NCI-H2171 treated with DMSO at 0.1 percent for 48 hours (cell line): Measurements from ENCODE around the gene CMBL.
"Not testable (repeated sequence)": the region's sequence is repeated elsewhere in the genome, so short reads cannot be mapped to it uniquely, and the experiment has no call there.

Experiments
- DNase-seq: peaks from one replicate; lab custom pipeline; 2025; lab: John Stamatoyannopoulos, UW

CMBL gene

GRCh38 chr5:10307206-10308148 is at the start of gene CMBL:
Gene CMBL (minus strand): TSS chr5:10307902. CDS start chr5:10290762, 17,140 bp downstream.
- DNase-seq: peak; percentile 79

- DNase-seq: peak; percentile 48
These were observed 47.6 kb upstream of the CMBL start for GRCh38 chr5:10355071-10355889.

GRCh38 chr5:10354048-10354872 is 46.6 kb upstream of the CMBL start:
- DNase-seq: peak; percentile 32

- peak; percentile 99 for DNase-seq
These were observed 45.7 kb upstream of the CMBL start, which contains the start of gene MARCHF6 for GRCh38 chr5:10353241-10354047. Gene MARCHF6 (plus strand): TSS chr5:10353695. CDS start chr5:10353899, 204 bp downstream.

- peak; percentile 86 for DNase-seq
These were observed 44.9 kb upstream of the CMBL start for GRCh38 chr5:10352430-10353240.

GRCh38 chr5:10351919-10352318 is 44.2 kb upstream of the CMBL start:
- no peak for DNase-seq

- DNase-seq: peak; percentile 27
These were observed 43.6 kb upstream of the CMBL start for GRCh38 chr5:10351199-10351905.

GRCh38 chr5:10348258-10348657 is 40.6 kb upstream of the CMBL start:
- no peak for DNase-seq

GRCh38 chr5:10344461-10345106 is 36.9 kb upstream of the CMBL start:
- not testable (repeated sequence) for DNase-seq

GRCh38 chr5:10343486-10343885 is 35.8 kb upstream of the CMBL start:
- no peak for DNase-seq

- no peak for DNase-seq
These were observed 32.3 kb upstream of the CMBL start for GRCh38 chr5:10339958-10340357.

GRCh38 chr5:10339058-10339811 is 31.5 kb upstream of the CMBL start:
- no peak for DNase-seq

GRCh38 chr5:10338686-10339057 is 31.0 kb upstream of the CMBL start:
- DNase-seq: no peak

- no peak for DNase-seq
These were observed 30.3 kb upstream of the CMBL start for GRCh38 chr5:10337986-10338385.

- DNase-seq: no peak
These were observed 29.4 kb upstream of the CMBL start for GRCh38 chr5:10337107-10337506.

- DNase-seq: no peak
These were observed 28.2 kb upstream of the CMBL start for GRCh38 chr5:10335711-10336470.

GRCh38 chr5:10334831-10335230 is 27.1 kb upstream of the CMBL start:
- DNase-seq: no peak
